ENCODE results near the gene CHMP5.

DNA sequence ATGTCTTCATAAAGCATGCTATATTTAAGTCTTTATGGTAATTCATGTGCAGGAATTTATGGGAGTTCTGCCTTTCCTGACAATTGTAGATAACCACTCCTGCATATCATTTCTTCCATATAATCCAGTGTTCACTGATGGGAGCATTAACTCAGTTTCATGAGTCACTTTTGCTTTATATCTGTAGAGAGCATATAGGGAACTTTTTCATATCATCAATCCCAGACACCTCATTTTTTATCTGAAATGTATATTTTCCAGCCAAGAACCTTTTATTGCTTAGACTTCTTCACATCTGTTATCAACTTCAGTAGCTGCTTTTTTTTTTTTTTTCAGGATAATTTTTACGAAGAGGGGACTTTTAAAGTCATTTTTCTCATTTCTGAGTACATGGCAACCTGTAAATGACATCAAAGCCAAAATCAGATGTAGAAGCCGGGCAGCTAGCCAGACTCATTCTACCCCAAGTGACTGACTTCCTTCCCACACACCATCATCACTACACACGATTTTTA is 66.6 kb downstream of the CHMP5 start:
- no peak for TF ChIP-seq EZH2 (IDR thresholded peaks at IDR 0.05; ENCODE audit: borderline replicate concordance, low read depth, low read length, poor library complexity, severe bottlenecking)
- TF ChIP-seq, protein P1, sequence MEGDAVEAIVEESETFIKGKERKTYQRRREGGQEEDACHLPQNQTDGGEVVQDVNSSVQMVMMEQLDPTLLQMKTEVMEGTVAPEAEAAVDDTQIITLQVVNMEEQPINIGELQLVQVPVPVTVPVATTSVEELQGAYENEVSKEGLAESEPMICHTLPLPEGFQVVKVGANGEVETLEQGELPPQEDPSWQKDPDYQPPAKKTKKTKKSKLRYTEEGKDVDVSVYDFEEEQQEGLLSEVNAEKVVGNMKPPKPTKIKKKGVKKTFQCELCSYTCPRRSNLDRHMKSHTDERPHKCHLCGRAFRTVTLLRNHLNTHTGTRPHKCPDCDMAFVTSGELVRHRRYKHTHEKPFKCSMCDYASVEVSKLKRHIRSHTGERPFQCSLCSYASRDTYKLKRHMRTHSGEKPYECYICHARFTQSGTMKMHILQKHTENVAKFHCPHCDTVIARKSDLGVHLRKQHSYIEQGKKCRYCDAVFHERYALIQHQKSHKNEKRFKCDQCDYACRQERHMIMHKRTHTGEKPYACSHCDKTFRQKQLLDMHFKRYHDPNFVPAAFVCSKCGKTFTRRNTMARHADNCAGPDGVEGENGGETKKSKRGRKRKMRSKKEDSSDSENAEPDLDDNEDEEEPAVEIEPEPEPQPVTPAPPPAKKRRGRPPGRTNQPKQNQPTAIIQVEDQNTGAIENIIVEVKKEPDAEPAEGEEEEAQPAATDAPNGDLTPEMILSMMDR (conservative IDR thresholded peaks at IDR 0.05; ENCODE audit: low read depth, low read length): no peak
